H1 (cell line): Measurements from ENCODE around the gene BMAL2. TPM values are rescaled to one million over a fixed set of nuclear protein-coding genes. Genes with fewer than 3 reads are reported as not detected.

ENCODE experiments used
- BACH1 ChIP-seq: IDR thresholded peaks from 2 replicates; pipeline ENCODE4 v1.6.1; 2012; ENCODE audit warnings: low read length, improper control_type of control experiment
- CBX8 ChIP-seq: fragments of 300-800, 300-1000 bp; sonication (generic); IDR thresholded peaks from 2 replicates; pipeline ENCODE4 v1.7.1; 2016; ENCODE audit warnings: low read depth, low read length, borderline replicate concordance
- CEBPB ChIP-seq: IDR thresholded peaks from 2 replicates; pipeline ENCODE4 v1.6.1; 2012; ENCODE audit warnings: low read depth, low read length
- CTBP2 ChIP-seq: IDR thresholded peaks from 2 replicates; pipeline ENCODE4 v1.7.0; 2011; ENCODE audit warnings: borderline replicate concordance, mild to moderate bottlenecking, moderate library complexity, mixed read lengths, low read length; ENCODE audit not compliant: insufficient read depth, insufficient read length
- FOSL1 ChIP-seq: IDR thresholded peaks from 2 replicates; pipeline ENCODE4 v1.6.1; 2011; ENCODE audit warnings: mild to moderate bottlenecking, low read depth, low read length, moderate library complexity; ENCODE audit not compliant: insufficient read depth
- RAD21 ChIP-seq, 2 experiments: IDR thresholded peaks in 1 of 2; conservative IDR thresholded peaks in 1 of 2; 2 replicates each; pipeline ENCODE4 v1.6.1; 2011; ENCODE audit warnings: low read depth in 2 of 2, low read length in 2 of 2, improper control_type of control experiment in 1 of 2, inconsistent platforms in 1 of 2, mild to moderate bottlenecking in 1 of 2, moderate library complexity in 1 of 2
- RBBP5 ChIP-seq: IDR thresholded peaks from 2 replicates; pipeline ENCODE4 v1.7.1; 2012; ENCODE audit warnings: low read depth, mild to moderate bottlenecking, inconsistent platforms, low read length, moderate library complexity, borderline replicate concordance
- SAP30 ChIP-seq: fragments of 300-600 bp; sonication (generic); IDR thresholded peaks from 2 replicates; pipeline ENCODE4 v1.7.1; 2012; ENCODE audit warnings: low read length, moderate library complexity, mild to moderate bottlenecking, inconsistent platforms; ENCODE audit not compliant: insufficient read depth, insufficient replicate concordance
- polyA plus RNA-seq, 7 experiments: library from polyadenylated mRNA; depleted of rRNA in 3 of 7; stranded (reverse) in 5 of 7; unstranded in 2 of 7; fragments of >200 nt in 5 of 7; fragments of 200-250 nt in 2 of 7; gene quantifications; 1 replicate in 5 of 7; 2 replicates in 1 of 7; 4 replicates in 1 of 7; pipeline versions ENCODE4 v1.2.1 to v1.2.3, GENCODE V29; 2011 to 2013; ENCODE audit warnings: missing spikeins in 2 of 7, mixed read lengths in 2 of 7
- total RNA-seq: library from RNA; stranded (reverse); fragmentation: NEBNext Ultra II Directional; extraction: Animal tissue kit (Norgen Biotek cat#: 25700); gene quantifications from 2 replicates; pipeline ENCODE4 v1.2.1, GENCODE V29; 2021
- TF ChIP-seq, protein P1 (sequence below): fragments of 300-600 bp; sonication (generic); IDR thresholded peaks from 2 replicates; pipeline ENCODE4 v1.7.1; 2012; ENCODE audit warnings: low read length, moderate library complexity, mild to moderate bottlenecking, inconsistent platforms; ENCODE audit not compliant: insufficient replicate concordance

Gene BMAL2
- total and polyA plus RNA-seq, 2 of the 8 experiments (the other 6 are each of a cell fraction or from before 2014, with no cell fraction given) = 3.2 to 20.6 TPM

DNA sequence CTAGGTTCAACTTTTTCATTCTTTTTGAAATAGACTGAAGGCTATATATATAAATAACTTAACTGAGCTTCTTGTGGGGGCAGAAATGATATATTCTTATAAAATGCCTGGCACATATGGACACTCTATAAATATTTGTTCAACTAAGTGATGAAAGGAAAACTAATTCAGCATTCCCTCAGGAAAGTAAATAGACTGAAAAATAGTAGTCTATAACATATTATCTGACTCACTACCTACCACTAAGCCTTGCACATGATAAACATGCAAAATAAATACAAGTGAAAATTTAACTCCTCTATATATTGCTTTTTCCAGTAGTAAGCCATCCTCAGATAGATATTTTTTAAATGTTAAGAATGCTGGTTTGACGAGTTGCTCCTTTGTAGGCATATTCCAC lies 15.7 kb upstream of the BMAL2 start (continued):
- TF ChIP-seq, protein P1, sequence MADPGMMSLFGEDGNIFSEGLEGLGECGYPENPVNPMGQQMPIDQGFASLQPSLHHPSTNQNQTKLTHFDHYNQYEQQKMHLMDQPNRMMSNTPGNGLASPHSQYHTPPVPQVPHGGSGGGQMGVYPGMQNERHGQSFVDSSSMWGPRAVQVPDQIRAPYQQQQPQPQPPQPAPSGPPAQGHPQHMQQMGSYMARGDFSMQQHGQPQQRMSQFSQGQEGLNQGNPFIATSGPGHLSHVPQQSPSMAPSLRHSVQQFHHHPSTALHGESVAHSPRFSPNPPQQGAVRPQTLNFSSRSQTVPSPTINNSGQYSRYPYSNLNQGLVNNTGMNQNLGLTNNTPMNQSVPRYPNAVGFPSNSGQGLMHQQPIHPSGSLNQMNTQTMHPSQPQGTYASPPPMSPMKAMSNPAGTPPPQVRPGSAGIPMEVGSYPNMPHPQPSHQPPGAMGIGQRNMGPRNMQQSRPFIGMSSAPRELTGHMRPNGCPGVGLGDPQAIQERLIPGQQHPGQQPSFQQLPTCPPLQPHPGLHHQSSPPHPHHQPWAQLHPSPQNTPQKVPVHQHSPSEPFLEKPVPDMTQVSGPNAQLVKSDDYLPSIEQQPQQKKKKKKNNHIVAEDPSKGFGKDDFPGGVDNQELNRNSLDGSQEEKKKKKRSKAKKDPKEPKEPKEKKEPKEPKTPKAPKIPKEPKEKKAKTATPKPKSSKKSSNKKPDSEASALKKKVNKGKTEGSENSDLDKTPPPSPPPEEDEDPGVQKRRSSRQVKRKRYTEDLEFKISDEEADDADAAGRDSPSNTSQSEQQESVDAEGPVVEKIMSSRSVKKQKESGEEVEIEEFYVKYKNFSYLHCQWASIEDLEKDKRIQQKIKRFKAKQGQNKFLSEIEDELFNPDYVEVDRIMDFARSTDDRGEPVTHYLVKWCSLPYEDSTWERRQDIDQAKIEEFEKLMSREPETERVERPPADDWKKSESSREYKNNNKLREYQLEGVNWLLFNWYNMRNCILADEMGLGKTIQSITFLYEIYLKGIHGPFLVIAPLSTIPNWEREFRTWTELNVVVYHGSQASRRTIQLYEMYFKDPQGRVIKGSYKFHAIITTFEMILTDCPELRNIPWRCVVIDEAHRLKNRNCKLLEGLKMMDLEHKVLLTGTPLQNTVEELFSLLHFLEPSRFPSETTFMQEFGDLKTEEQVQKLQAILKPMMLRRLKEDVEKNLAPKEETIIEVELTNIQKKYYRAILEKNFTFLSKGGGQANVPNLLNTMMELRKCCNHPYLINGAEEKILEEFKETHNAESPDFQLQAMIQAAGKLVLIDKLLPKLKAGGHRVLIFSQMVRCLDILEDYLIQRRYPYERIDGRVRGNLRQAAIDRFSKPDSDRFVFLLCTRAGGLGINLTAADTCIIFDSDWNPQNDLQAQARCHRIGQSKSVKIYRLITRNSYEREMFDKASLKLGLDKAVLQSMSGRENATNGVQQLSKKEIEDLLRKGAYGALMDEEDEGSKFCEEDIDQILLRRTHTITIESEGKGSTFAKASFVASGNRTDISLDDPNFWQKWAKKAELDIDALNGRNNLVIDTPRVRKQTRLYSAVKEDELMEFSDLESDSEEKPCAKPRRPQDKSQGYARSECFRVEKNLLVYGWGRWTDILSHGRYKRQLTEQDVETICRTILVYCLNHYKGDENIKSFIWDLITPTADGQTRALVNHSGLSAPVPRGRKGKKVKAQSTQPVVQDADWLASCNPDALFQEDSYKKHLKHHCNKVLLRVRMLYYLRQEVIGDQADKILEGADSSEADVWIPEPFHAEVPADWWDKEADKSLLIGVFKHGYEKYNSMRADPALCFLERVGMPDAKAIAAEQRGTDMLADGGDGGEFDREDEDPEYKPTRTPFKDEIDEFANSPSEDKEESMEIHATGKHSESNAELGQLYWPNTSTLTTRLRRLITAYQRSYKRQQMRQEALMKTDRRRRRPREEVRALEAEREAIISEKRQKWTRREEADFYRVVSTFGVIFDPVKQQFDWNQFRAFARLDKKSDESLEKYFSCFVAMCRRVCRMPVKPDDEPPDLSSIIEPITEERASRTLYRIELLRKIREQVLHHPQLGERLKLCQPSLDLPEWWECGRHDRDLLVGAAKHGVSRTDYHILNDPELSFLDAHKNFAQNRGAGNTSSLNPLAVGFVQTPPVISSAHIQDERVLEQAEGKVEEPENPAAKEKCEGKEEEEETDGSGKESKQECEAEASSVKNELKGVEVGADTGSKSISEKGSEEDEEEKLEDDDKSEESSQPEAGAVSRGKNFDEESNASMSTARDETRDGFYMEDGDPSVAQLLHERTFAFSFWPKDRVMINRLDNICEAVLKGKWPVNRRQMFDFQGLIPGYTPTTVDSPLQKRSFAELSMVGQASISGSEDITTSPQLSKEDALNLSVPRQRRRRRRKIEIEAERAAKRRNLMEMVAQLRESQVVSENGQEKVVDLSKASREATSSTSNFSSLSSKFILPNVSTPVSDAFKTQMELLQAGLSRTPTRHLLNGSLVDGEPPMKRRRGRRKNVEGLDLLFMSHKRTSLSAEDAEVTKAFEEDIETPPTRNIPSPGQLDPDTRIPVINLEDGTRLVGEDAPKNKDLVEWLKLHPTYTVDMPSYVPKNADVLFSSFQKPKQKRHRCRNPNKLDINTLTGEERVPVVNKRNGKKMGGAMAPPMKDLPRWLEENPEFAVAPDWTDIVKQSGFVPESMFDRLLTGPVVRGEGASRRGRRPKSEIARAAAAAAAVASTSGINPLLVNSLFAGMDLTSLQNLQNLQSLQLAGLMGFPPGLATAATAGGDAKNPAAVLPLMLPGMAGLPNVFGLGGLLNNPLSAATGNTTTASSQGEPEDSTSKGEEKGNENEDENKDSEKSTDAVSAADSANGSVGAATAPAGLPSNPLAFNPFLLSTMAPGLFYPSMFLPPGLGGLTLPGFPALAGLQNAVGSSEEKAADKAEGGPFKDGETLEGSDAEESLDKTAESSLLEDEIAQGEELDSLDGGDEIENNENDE = no peak
- TF ChIP-seq SAP30 = no peak
- TF ChIP-seq CEBPB = no peak
- TF ChIP-seq FOSL1 = no peak
- TF ChIP-seq CBX8 = no peak
- TF ChIP-seq RAD21 (IDR thresholded peaks at IDR 0.05 in 1 of 2, conservative IDR thresholded peaks at IDR 0.05 in 1 of 2; ENCODE audit: low read depth in 2 of 2, low read length in 2 of 2) = no peak
- no peak for TF ChIP-seq CTBP2
- no peak for TF ChIP-seq BACH1
- TF ChIP-seq RBBP5 = no peak
